HepG2 (cell line): Measurements from ENCODE around the gene SURF2. TPM values are rescaled to one million over a fixed set of nuclear protein-coding genes. Genes with fewer than 3 reads are reported as not detected.
A peak's percentile ranks its signal among the peaks of the same experiment; 100 is the strongest.

Experiments
- ATAC-seq: fragments of 200-7000 bp; cut with Tn5 transposase; 3 replicates; pipeline ENCODE4 v1.9.1; 2020; ENCODE audit warnings: mild to moderate bottlenecking, moderate library complexity
- BruUV-seq: library from RNA; stranded (reverse); fragments of 400-500 nt; replicated peaks from 2 replicates; lab custom pipeline; 2021; lab: Mats Ljungman, UMichigan
- CTCF ChIA-PET: fragments of 300-600 bp; formaldehyde crosslinking; extraction: SDS; loops from one replicate; lab custom pipeline; 2021; ENCODE audit warnings: low total read pairs, inconsistent platforms, low intra/inter-chr PET ratio; lab: Yijun Ruan, JAX
- POLR2A ChIA-PET: fragments of 350-600 bp; sonication (Branson Sonifier 250); formaldehyde crosslinking; loops from one replicate; lab custom pipeline; 2020; ENCODE audit warnings: antibody characterized with exemption, inconsistent platforms; lab: Yijun Ruan, JAX
- DNase-seq: peaks from one replicate; pipeline ENCODE4 v3.0.0-alpha.2; 2015; ENCODE audit warnings: low spot score
- FAIRE-seq: peaks from 3 replicates; lab custom pipeline; 2011; peaks lifted over from hg19 to GRCh38; lab: Jason Lieb, UNC
- H2AFZ ChIP-seq: one replicate; pipeline ENCODE4 v1.6.1; 2011; ENCODE audit warnings: low read length, inconsistent platforms
- H3K27ac ChIP-seq: fragments of 300-600 bp; 3 replicates; pipeline ENCODE4 v1.8.0; 2011; ENCODE audit warnings: mixed run types, mild to moderate bottlenecking, mixed read lengths, low read length, inconsistent platforms; ENCODE audit not compliant: insufficient read depth; ENCODE audit errors: extremely low read length
- H3K27me3 ChIP-seq, 2 experiments: fragments of 200-600 bp in 1 of 2; 2 replicates in 1 of 2; 3 replicates in 1 of 2; pipeline versions ENCODE4 v1.6.0 to v1.8.0; 2011; ENCODE audit warnings: low read length in 2 of 2, mild to moderate bottlenecking in 2 of 2, moderate library complexity in 2 of 2, inconsistent platforms in 1 of 2; ENCODE audit not compliant: insufficient read depth in 2 of 2, control insufficient read depth in 1 of 2
- H3K36me3 ChIP-seq, 2 experiments: fragments of 200-600 bp in 1 of 2; replicated peaks in 1 of 2; 2 replicates in 1 of 2; 3 replicates in 1 of 2; pipeline versions ENCODE4 v1.5.1 to v1.8.0; 2011; ENCODE audit warnings: low read length in 2 of 2, inconsistent platforms in 1 of 2; ENCODE audit not compliant: insufficient read depth in 2 of 2, control insufficient read depth in 1 of 2
- H3K4me1 ChIP-seq: 2 replicates; pipeline ENCODE4 v1.5.1; 2012; ENCODE audit warnings: low read length, inconsistent platforms; ENCODE audit not compliant: insufficient read depth
- H3K4me2 ChIP-seq: 2 replicates; pipeline ENCODE4 v1.6.0; 2011; ENCODE audit warnings: low read depth, low read length, inconsistent platforms
- H3K4me3 ChIP-seq, 3 experiments: fragments of 200-600 bp in 1 of 3; sonication (generic), shearing (Covaris generic) in 1 of 3; replicated peaks in 1 of 3; 2 replicates each; pipeline ENCODE4 v1.5.1; 2011 to 2016; ENCODE audit warnings: low read length in 3 of 3, inconsistent platforms in 2 of 3, low read depth in 2 of 3, mild to moderate bottlenecking in 2 of 3, control low read depth in 1 of 3, mixed read lengths in 1 of 3; ENCODE audit not compliant: insufficient read depth in 1 of 3
- H3K79me2 ChIP-seq: one replicate; pipeline ENCODE4 v1.6.1; 2011; ENCODE audit warnings: low read length, inconsistent platforms; ENCODE audit not compliant: insufficient read depth
- H3K9ac ChIP-seq: 2 replicates; pipeline ENCODE4 v1.6.0; 2011; ENCODE audit warnings: mild to moderate bottlenecking, low read depth, low read length, inconsistent platforms; ENCODE audit not compliant: insufficient read depth
- H3K9me3 ChIP-seq: 2 replicates; pipeline ENCODE4 v1.5.1; 2012; ENCODE audit warnings: mild to moderate bottlenecking, low read length
- H4K20me1 ChIP-seq: 2 replicates; pipeline ENCODE4 v1.6.0; 2011; ENCODE audit warnings: inconsistent platforms, mild to moderate bottlenecking, low read length, moderate library complexity; ENCODE audit not compliant: insufficient read depth
- CTCF ChIP-seq: sonication (generic); formaldehyde crosslinking; IDR thresholded peaks from 2 replicates; pipeline ENCODE4 v1.5.0; 2020; ENCODE audit warnings: mild to moderate bottlenecking, missing genetic modification reagents, moderate library complexity
- HNRNPL ChIP-seq: fragments of 200-400 bp; formaldehyde crosslinking; IDR thresholded peaks from 2 replicates; pipeline ENCODE4 v1.6.1; 2017; ENCODE audit warnings: mild to moderate bottlenecking, low read depth, low read length
- JUN ChIP-seq: sonication (generic); formaldehyde crosslinking; IDR thresholded peaks from 2 replicates; pipeline ENCODE4 v1.4.0; 2020; ENCODE audit warnings: mild to moderate bottlenecking, missing genetic modification reagents
- KDM2A ChIP-seq: sonication (generic); formaldehyde crosslinking; IDR thresholded peaks from 2 replicates; pipeline ENCODE4 v1.4.0; 2020; ENCODE audit warnings: low read depth, missing genetic modification reagents, borderline replicate concordance
- PCBP1 ChIP-seq: fragments of 200-400 bp; formaldehyde crosslinking; IDR thresholded peaks from 2 replicates; pipeline ENCODE4 v1.6.1; 2017; ENCODE audit warnings: mild to moderate bottlenecking, low read depth, low read length, borderline replicate concordance
- ZC3H4 ChIP-seq: sonication (generic); formaldehyde crosslinking; IDR thresholded peaks from 2 replicates; pipeline ENCODE4 v1.4.0; 2020; ENCODE audit warnings: missing genetic modification reagents, borderline replicate concordance
- ZFP91 ChIP-seq: sonication (generic); formaldehyde crosslinking; IDR thresholded peaks from 2 replicates; pipeline ENCODE4 v1.9.0; 2022; ENCODE audit warnings: missing genetic modification reagents, mild to moderate bottlenecking, borderline replicate concordance
- ZNF615 ChIP-seq: sonication (generic); formaldehyde crosslinking; IDR thresholded peaks from 2 replicates; pipeline ENCODE4 v1.5.0; 2020; ENCODE audit warnings: mild to moderate bottlenecking, missing genetic modification reagents, borderline replicate concordance
- WGBS: methylation state at CpG from one replicate; pipeline ENCODE4 v1.1.6; 2017; ENCODE audit warnings: low lambda C conversion rate; 5-methylcytosine and 5-hydroxymethylcytosine counted together
- in situ Hi-C: cut with HindIII; loops from 2 replicates; pipeline ENCODE4 v1.10.0; 2017; ENCODE audit warnings: low pct_unique_long_range_greater_than_20kb; ENCODE audit not compliant: extremely low pct_ligation_motif_present
- intact Hi-C: fragments of 100-400 bp; cut with micrococcal nuclease; formaldehyde crosslinking; loops from one replicate; pipeline ENCODE4 v1.10.0; 2022; ENCODE audit not compliant: unreplicated experiment
- polyA plus RNA-seq, 8 experiments: library from polyadenylated mRNA; depleted of rRNA in 3 of 8; stranded (reverse) in 7 of 8; unstranded in 1 of 8; fragments of >200 nt; fragmentation: Illumina TruSeq in 4 of 8; extraction: Trizol in 4 of 8; gene quantifications; 2 replicates each; pipeline versions ENCODE4 v1.2.1 to v1.2.3, GENCODE V29; 2011 to 2016; ENCODE audit warnings: low read depth in 4 of 8, missing spikeins in 1 of 8, mixed read lengths in 1 of 8; ENCODE audit not compliant: insufficient read depth in 1 of 8
- total RNA-seq, 5 experiments: library from RNA; depleted of rRNA; stranded (reverse); fragments of >200 nt; fragmentation: Illumina TruSeq; extraction: Trizol; gene quantifications; 2 replicates each; pipeline ENCODE4 v1.2.3, GENCODE V29; 2016; ENCODE audit warnings: low read depth in 1 of 5
- TF ChIP-seq, protein P1 (sequence below): sonication (generic); formaldehyde crosslinking; IDR thresholded peaks from 2 replicates; pipeline ENCODE4 v1.8.0; 2022; ENCODE audit warnings: mild to moderate bottlenecking, missing genetic modification reagents
- TF ChIP-seq, protein P2 (sequence below): IDR thresholded peaks from 2 replicates; pipeline ENCODE4 v1.6.1; 2016; ENCODE audit warnings: mild to moderate bottlenecking
- TF ChIP-seq, protein P3 (sequence below): sonication (generic); formaldehyde crosslinking; IDR thresholded peaks from 2 replicates; pipeline ENCODE4 v1.5.1; 2020; ENCODE audit warnings: mild to moderate bottlenecking, missing genetic modification reagents, moderate library complexity

Gene SURF2
- total and polyA plus RNA-seq, 2 of the 13 experiments (the other 11 are each of a cell fraction or from before 2014, with no cell fraction given) = 6.3 to 13.6 TPM

- POLR2A ChIA-PET = interaction anchor here (1.0 to 1.2 kb wide), 2 partner anchors 40 to 75 kb away, joined by 3 to 4 read pairs; partner anchors contain the start of gene SLC2A6
- Histone ChIP-seq H3K79me2 (no peaks in the 10 kb centered on the region), H3K27me3 (no peaks in the 10 kb centered on the region), H3K4me1 (peaks cover 8% of the 10 kb centered on the region), H3K4me3 (no peak overlapping the region), H3K36me3 (peaks cover 14 to 30% of the 10 kb centered on the region in 2 experiments; a peak in 4 of 5 replicates), H3K9me3 (no peaks in the 10 kb centered on the region), H4K20me1 (0 out of 2 replicates have a peak, but pooled peaks cover 4% of the 10 kb centered on the region), H3K4me2 (no peak overlapping the region), H3K9ac (no peak overlapping the region), H2AFZ (no peak overlapping the region), H3K27ac (no peak overlapping the region)
- WGBS = 79% methylated on average over 16 of the region's 16 CpGs
- BruUV-seq = no TSS peak
- FAIRE-seq = no peak
- intact Hi-C loops (loop anchor here (1.0 kb wide), 1 partner anchor 44 kb away; no protein-coding TSS in a partner anchor), in situ Hi-C loops (no loop called here)
- peak; percentile 58 for ATAC-seq
- CTCF ChIA-PET = interaction anchor here (0.7 to 1.7 kb wide), 6 partner anchors 45 to 218 kb away, joined by 3 to 7 read pairs (median 3); partner anchors contain the start of genes SURF1 and SURF2
- peak; percentile 52 for DNase-seq
- TF ChIP-seq ZFP91 = 0 out of 2 replicates have a peak, but pooled peaks have one; percentile 20
- TF ChIP-seq, protein P1, sequence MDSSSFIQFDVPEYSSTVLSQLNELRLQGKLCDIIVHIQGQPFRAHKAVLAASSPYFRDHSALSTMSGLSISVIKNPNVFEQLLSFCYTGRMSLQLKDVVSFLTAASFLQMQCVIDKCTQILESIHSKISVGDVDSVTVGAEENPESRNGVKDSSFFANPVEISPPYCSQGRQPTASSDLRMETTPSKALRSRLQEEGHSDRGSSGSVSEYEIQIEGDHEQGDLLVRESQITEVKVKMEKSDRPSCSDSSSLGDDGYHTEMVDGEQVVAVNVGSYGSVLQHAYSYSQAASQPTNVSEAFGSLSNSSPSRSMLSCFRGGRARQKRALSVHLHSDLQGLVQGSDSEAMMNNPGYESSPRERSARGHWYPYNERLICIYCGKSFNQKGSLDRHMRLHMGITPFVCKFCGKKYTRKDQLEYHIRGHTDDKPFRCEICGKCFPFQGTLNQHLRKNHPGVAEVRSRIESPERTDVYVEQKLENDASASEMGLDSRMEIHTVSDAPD (CRISPR knock-in tag) = peak; percentile 92
- TF ChIP-seq, protein P2, sequence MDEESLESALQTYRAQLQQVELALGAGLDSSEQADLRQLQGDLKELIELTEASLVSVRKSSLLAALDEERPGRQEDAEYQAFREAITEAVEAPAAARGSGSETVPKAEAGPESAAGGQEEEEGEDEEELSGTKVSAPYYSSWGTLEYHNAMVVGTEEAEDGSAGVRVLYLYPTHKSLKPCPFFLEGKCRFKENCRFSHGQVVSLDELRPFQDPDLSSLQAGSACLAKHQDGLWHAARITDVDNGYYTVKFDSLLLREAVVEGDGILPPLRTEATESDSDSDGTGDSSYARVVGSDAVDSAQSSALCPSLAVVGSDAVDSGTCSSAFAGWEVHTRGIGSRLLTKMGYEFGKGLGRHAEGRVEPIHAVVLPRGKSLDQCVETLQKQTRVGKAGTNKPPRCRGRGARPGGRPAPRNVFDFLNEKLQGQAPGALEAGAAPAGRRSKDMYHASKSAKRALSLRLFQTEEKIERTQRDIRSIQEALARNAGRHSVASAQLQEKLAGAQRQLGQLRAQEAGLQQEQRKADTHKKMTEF = no peak
- TF ChIP-seq KDM2A = peak; percentile 23; the same call in 1 of the 2 replicates
- peak; percentile 88 for TF ChIP-seq CTCF (CRISPR knock-in tag)
- TF ChIP-seq JUN = no peak
- peak; percentile 85 for TF ChIP-seq HNRNPL
- TF ChIP-seq ZNF615 = no peak
- TF ChIP-seq, protein P3, sequence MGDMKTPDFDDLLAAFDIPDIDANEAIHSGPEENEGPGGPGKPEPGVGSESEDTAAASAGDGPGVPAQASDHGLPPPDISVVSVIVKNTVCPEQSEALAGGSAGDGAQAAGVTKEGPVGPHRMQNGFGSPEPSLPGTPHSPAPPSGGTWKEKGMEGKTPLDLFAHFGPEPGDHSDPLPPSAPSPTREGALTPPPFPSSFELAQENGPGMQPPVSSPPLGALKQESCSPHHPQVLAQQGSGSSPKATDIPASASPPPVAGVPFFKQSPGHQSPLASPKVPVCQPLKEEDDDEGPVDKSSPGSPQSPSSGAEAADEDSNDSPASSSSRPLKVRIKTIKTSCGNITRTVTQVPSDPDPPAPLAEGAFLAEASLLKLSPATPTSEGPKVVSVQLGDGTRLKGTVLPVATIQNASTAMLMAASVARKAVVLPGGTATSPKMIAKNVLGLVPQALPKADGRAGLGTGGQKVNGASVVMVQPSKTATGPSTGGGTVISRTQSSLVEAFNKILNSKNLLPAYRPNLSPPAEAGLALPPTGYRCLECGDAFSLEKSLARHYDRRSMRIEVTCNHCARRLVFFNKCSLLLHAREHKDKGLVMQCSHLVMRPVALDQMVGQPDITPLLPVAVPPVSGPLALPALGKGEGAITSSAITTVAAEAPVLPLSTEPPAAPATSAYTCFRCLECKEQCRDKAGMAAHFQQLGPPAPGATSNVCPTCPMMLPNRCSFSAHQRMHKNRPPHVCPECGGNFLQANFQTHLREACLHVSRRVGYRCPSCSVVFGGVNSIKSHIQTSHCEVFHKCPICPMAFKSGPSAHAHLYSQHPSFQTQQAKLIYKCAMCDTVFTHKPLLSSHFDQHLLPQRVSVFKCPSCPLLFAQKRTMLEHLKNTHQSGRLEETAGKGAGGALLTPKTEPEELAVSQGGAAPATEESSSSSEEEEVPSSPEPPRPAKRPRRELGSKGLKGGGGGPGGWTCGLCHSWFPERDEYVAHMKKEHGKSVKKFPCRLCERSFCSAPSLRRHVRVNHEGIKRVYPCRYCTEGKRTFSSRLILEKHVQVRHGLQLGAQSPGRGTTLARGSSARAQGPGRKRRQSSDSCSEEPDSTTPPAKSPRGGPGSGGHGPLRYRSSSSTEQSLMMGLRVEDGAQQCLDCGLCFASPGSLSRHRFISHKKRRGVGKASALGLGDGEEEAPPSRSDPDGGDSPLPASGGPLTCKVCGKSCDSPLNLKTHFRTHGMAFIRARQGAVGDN (CRISPR knock-in tag) = peak; percentile 38
- TF ChIP-seq PCBP1 = no peak
- no peak for TF ChIP-seq ZC3H4 (CRISPR knock-in tag)
Measured at GRCh38 chr9:133403766-133404453, 47.6 kb downstream of the SURF2 start.
